Activated CD8-positive, alpha-beta T cell treated with anti-CD3 and anti-CD28 coated beads, Interleukin-2, amount 10 ng/mL, durations not matched to agents 7 days and 5 days (primary cell): Measurements from ENCODE around the gene NRG3. TPM values are rescaled to one million over a fixed set of nuclear protein-coding genes. Genes with fewer than 3 reads are reported as not detected.
"Not testable (repeated sequence)": the region's sequence is repeated elsewhere in the genome, so short reads cannot be mapped to it uniquely, and the experiment has no call there.

Source experiments
- ATAC-seq: fragments of 150-1000 bp; cut with Tn5 transposase; one replicate; pipeline ENCODE4 v1.10.0; 2021; ENCODE audit warnings: moderate library complexity
- CTCF ChIA-PET: fragments of 350-600 bp; sonication (Branson Sonifier 250); formaldehyde crosslinking; loops from one replicate; lab custom pipeline; 2021; ENCODE audit warnings: antibody characterized with exemption; lab: Charles Lee
- POLR2A ChIA-PET: fragments of 350-600 bp; sonication (Branson Sonifier 250); formaldehyde crosslinking; loops from one replicate; lab custom pipeline; 2021; ENCODE audit warnings: antibody characterized with exemption; lab: Charles Lee
- DNase-seq: peaks from one replicate; pipeline ENCODE4 v3.0.0-alpha.2; 2020
- H3K27ac Mint-ChIP-seq: one replicate; pipeline ENCODE4 v1.8.0; 2021; ENCODE audit warnings: mild to moderate bottlenecking, mixed read lengths
- H3K27me3 Mint-ChIP-seq: one replicate; pipeline ENCODE4 v1.8.0; 2021; ENCODE audit warnings: low read depth, mixed read lengths
- H3K36me3 Mint-ChIP-seq: one replicate; pipeline ENCODE4 v1.8.0; 2021; ENCODE audit warnings: low read depth, mixed read lengths
- H3K4me1 Mint-ChIP-seq: one replicate; pipeline ENCODE4 v1.8.0; 2021; ENCODE audit warnings: low read depth, mixed read lengths
- H3K4me3 Mint-ChIP-seq: one replicate; pipeline ENCODE4 v1.8.0; 2021; ENCODE audit warnings: mild to moderate bottlenecking, mixed read lengths
- H3K9me3 Mint-ChIP-seq: one replicate; pipeline ENCODE4 v1.8.0; 2022; ENCODE audit warnings: mixed read lengths; ENCODE audit not compliant: insufficient read depth
- total RNA-seq, 2 experiments: library from RNA; stranded (reverse); gene quantifications; one replicate each; pipeline ENCODE4 v1.2.3, GENCODE V29; 2021

Gene NRG3
- total RNA-seq, 2 experiments from 2014 or later, result not detected

DNA sequence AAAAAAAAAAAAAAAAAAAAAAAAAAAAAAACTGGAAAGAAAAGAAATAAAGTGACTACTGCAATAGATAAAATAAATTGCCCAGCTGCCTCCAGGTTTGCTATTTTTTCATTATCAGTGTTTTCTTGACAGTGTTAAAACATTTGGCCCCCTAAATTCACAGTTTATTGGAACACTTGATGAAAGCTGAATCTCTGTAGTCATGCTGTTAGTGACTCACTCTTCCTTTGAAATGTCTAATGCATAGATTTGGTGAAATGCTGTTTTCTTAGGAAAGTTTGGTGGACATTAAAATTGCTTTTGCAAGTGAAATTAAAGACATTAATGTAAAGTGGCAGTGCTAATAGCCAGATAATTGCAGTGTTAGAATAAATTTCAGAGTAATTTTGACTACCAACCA, 785.2 kb downstream of the NRG3 start:
- no peaks in the 10 kb centered on the region for H3K36me3 Mint-ChIP-seq
- ATAC-seq, result no peak
- CTCF ChIA-PET, result no interaction called here

DNA sequence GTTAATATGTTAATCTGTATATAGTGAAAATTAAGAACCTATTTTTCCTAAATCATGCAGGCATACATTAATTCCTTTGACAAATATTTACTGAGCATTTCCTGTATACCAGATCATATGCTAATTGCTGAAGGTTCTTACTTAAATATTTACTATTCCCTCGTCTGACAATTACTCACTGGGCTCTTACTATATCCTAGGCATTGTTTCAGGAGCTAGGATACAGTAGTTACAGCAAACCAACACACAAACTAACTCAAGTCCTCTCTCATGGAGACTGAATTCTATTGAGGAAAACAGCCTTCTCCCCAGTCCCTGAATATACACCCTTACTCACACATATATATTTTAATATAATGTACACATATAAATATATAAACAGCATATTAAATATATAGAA, 786.0 kb downstream of the NRG3 start:
- ATAC-seq, result no peak
- H3K4me3 Mint-ChIP-seq, result no peak overlapping the region
- peaks cover 5% of the 10 kb centered on the region for H3K9me3 Mint-ChIP-seq
- no peaks in the 10 kb centered on the region for H3K36me3 Mint-ChIP-seq
- H3K27ac Mint-ChIP-seq, result no peak overlapping the region
- ChIA-PET CTCF (no interaction called here), POLR2A (no interaction called here)
- no peaks in the 10 kb centered on the region for H3K4me1 Mint-ChIP-seq
- DNase-seq, result no peak
- no peaks in the 10 kb centered on the region for H3K27me3 Mint-ChIP-seq

More for the DNA sequence above, 785.2 kb downstream of the NRG3 start:
- peaks cover 5% of the 10 kb centered on the region for H3K9me3 Mint-ChIP-seq
- POLR2A ChIA-PET, result no interaction called here
- no peaks in the 10 kb centered on the region for H3K4me1 Mint-ChIP-seq
- H3K4me3 Mint-ChIP-seq, result no peak overlapping the region
- no peak overlapping the region for H3K27ac Mint-ChIP-seq
- H3K27me3 Mint-ChIP-seq, result no peaks in the 10 kb centered on the region
- DNase-seq, result no peak

DNA sequence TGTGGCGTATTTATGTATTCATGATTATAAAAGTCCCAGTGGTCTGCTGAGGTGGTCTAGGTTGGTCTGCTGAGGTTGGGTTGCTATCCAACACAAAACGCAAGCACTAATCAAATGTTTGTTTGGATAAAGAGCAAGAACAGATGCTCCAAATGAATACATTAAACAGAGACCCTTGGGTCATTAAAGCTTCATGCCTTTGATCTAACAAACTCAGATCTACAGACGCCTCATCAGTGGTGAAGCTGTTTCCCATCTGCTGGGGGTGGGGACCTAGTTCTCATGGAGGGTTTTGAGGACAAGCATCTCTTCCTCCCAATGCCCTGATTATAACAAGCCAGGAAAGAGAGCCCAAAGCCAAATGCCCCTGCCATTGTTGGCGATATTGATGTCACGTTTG, 786.7 kb downstream of the NRG3 start:
- DNase-seq, result no peak
- Mint-ChIP-seq H3K4me1 (no peaks in the 10 kb centered on the region), H3K27ac (no peak overlapping the region), H3K4me3 (no peak overlapping the region), H3K9me3 (peaks cover 5% of the 10 kb centered on the region), H3K36me3 (no peaks in the 10 kb centered on the region), H3K27me3 (no peaks in the 10 kb centered on the region)
- ChIA-PET CTCF (no interaction called here), POLR2A (no interaction called here)
- no peak for ATAC-seq

DNA sequence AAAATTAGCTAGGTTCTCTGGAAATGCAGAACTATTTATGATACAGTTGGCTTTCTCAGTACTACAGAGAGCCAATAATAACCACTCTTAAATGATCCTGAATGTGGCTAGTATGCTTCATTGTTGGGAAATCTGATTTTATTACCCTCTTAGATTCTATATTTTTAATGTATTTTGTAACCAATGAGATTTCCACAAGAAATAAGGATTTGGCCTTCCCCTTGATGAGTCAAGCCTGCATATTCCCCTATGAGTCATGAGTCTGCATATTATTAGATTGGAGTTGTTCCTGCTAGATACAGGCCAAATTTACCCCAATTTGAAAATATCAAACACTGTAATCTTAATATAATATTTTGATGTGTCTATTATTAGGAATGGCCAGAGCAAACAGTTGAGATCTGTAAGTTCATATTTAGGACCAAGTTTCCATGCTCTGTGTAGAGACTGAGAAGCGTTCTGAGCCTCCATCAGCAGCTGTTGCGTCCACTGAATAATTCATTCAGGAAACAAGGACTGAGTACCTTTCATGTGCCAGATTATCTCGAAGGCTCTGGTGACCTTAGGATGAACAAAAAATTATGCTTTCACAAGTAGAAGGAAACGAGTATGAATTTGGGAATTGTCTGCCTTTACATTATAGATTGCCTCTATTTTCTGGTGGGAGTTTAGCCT, 793.4 kb downstream of the NRG3 start:
- Mint-ChIP-seq H3K27ac (no peak overlapping the region), H3K4me3 (no peak overlapping the region), H3K36me3 (no peaks in the 10 kb centered on the region), H3K4me1 (no peaks in the 10 kb centered on the region), H3K27me3 (no peaks in the 10 kb centered on the region), H3K9me3 (peaks cover 6% of the 10 kb centered on the region)
- ChIA-PET CTCF (no interaction called here), POLR2A (no interaction called here)
- DNase-seq (no peak), ATAC-seq (no peak)

DNA sequence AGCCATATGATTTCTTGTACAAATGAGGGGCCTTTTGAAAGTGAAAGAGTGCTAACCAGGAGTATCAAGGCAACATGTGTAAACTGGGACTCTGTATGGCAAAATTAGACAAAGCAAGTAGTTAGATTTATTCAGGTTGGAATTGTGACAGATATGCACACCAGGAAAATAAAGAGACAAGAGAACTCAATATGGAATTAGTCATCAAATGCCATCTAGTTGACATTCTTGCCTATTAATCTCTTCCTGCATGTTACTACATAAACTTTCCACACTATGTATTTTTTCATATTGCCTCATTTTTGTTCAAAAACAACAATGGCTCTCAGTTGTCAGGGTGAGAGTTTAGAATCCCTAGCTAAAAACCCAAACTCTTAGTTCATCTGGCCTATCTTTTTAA, 799.0 kb downstream of the NRG3 start:
- Mint-ChIP-seq H3K4me3 (no peak overlapping the region), H3K4me1 (no peaks in the 10 kb centered on the region), H3K36me3 (no peaks in the 10 kb centered on the region), H3K27me3 (no peaks in the 10 kb centered on the region), H3K9me3 (peaks cover 14% of the 10 kb centered on the region), H3K27ac (no peak overlapping the region)
- DNase-seq, result no peak
- ChIA-PET POLR2A (no interaction called here), CTCF (no interaction called here)
- ATAC-seq, result no peak

DNA sequence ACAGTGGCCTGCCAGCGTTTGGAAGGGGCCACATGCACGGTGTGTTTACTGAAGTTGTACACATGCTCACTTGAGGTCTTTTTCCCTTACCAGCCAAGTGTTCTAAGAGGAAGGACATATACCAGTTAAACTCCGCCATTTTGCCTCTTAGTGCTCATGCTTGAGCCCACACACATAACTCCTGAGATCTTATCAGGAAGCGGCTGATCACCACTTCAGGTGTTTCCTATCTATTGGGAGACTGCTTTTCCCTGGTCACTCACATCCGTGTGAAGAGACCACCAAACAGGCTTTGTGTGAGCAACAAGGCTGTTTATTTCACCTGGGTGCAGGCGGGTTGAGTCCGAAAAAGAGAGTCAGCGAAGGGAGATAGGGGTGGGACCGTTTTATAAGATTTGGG, 802.9 kb downstream of the NRG3 start:
- CTCF ChIA-PET, H3K4me3 Mint-ChIP-seq, H3K36me3 Mint-ChIP-seq: not testable (repeated sequence)

DNA sequence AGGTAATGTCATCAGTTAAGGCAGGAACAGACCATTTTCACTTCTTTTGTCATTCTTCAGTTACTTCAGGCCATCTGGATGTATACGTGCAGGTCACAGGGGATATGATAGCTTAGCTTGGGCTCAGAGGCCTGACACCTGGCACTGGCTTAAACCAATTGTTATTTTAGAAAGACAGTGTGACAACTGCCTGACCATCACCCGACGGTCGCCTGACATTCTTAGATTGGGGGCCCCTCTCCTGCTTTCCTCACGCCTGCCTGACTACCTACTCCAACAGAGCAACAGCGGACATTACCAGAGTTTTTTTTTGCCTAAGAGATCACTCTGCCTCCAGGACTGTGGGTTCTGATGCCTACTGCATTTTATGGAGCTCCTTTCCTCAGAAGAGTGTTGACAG, 803.5 kb downstream of the NRG3 start:
- ATAC-seq, H3K27ac Mint-ChIP-seq, POLR2A ChIA-PET, CTCF ChIA-PET, DNase-seq, H3K4me3 Mint-ChIP-seq, H3K36me3 Mint-ChIP-seq, H3K4me1 Mint-ChIP-seq, H3K27me3 Mint-ChIP-seq: not testable (repeated sequence)
- peaks cover 14% of the 10 kb centered on the region for H3K9me3 Mint-ChIP-seq

More for the DNA sequence above, 802.9 kb downstream of the NRG3 start:
- H3K4me1 Mint-ChIP-seq, H3K27me3 Mint-ChIP-seq, H3K27ac Mint-ChIP-seq, POLR2A ChIA-PET, ATAC-seq, DNase-seq: not testable (repeated sequence)
- peaks cover 14% of the 10 kb centered on the region for H3K9me3 Mint-ChIP-seq

DNA sequence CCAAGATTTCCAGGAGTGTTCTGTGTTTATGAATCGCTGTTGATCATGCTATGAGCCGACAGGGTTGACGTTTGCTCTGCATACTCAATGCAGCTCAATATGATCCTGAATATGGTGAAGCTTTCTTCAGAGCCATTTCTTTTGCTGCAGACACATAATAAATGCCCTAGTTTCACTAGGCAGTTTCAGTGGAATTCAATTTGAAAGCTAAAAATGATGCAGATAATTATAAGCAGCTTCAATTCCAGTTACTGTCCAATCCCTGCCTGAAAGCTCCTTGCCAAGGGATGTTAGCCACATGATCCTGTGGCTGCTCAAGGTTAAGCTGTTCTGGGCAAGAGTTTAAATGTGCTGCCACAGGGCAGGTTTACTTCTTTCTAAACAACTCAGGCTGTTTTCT, 805.6 kb downstream of the NRG3 start:
- H3K4me3 Mint-ChIP-seq, result no peak overlapping the region
- ChIA-PET POLR2A (no interaction called here), CTCF (no interaction called here)
- H3K36me3 Mint-ChIP-seq, result no peaks in the 10 kb centered on the region
- H3K27ac Mint-ChIP-seq, result no peak overlapping the region
- DNase-seq (no peak), ATAC-seq (no peak)
- no peaks in the 10 kb centered on the region for H3K4me1 Mint-ChIP-seq
- H3K27me3 Mint-ChIP-seq, result no peaks in the 10 kb centered on the region
- H3K9me3 Mint-ChIP-seq, result peaks cover 10% of the 10 kb centered on the region

DNA sequence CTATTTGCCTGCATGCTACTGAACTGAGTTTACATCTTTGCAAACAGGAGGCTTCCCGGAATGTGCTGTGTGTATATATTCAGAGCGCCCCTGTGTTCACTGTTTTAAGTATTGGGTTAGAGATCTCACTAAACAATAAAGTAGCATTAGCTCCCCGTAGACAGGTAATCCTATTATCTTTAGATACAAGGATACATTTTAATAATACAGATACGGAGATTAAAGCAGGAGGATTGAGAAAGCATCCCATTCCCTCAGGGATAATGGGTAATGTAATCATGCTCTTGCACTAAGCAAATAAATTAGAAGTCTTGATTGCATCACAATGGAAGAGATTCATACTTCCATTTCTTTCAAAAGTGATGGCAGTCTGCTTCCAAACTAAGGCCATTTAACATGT, 809.0 kb downstream of the NRG3 start:
- Mint-ChIP-seq H3K4me3 (no peak overlapping the region), H3K36me3 (no peaks in the 10 kb centered on the region), H3K27me3 (no peaks in the 10 kb centered on the region), H3K9me3 (peaks cover 8% of the 10 kb centered on the region), H3K27ac (no peak overlapping the region), H3K4me1 (no peaks in the 10 kb centered on the region)
- no peak for DNase-seq
- ChIA-PET POLR2A (no interaction called here), CTCF (no interaction called here)
- no peak for ATAC-seq

DNA sequence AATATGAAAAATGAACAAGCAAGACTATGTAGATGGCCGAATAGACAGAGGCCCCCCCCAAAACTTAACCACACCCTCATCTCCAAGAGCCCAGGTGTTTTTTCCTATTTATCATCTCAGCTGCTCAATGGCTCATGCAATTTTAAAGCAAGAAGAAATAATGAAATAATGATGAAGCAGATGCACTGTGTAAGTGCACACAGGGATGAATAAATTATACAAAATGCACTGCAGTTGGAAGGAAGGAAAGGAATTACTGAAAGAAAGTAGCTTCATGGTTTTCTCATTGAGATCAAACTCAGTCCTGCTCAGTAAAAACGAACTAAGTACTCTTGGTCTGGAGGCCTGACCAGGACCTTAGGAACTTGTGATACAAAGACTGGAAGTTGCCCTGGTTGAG, 810.1 kb downstream of the NRG3 start:
- no peak for DNase-seq
- Mint-ChIP-seq H3K27me3 (no peaks in the 10 kb centered on the region), H3K4me3 (no peak overlapping the region), H3K27ac (no peak overlapping the region), H3K9me3 (peaks cover 8% of the 10 kb centered on the region), H3K4me1 (no peaks in the 10 kb centered on the region), H3K36me3 (no peaks in the 10 kb centered on the region)
- ChIA-PET CTCF (no interaction called here), POLR2A (no interaction called here)
- no peak for ATAC-seq

DNA sequence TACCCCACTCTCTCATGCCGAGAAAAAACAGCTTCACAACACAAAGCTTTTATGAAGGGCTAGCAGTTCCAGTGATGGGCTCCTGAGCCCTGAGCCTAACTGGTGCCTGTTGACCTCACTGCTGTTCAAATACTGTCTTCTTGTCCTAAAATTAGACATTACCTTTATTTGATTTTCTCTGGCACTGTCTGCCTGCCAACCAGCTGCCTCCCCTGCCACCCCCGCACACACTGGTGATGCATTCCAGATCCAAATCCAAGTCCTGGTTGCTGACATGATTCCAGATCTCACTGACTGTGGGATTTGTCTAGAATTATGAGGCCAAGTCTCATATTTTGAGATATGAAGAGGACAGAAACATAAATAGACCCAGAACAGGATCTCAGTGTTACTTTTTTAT, 816.2 kb downstream of the NRG3 start:
- no peaks in the 10 kb centered on the region for H3K27me3 Mint-ChIP-seq
- H3K4me1 Mint-ChIP-seq, result no peaks in the 10 kb centered on the region
- no peak overlapping the region for H3K27ac Mint-ChIP-seq
- no peaks in the 10 kb centered on the region for H3K36me3 Mint-ChIP-seq
- POLR2A ChIA-PET, result no interaction called here
- peaks cover 15% of the 10 kb centered on the region for H3K9me3 Mint-ChIP-seq
- ATAC-seq (no peak), DNase-seq (no peak)
- no peak overlapping the region for H3K4me3 Mint-ChIP-seq
- CTCF ChIA-PET, result no interaction called here

DNA sequence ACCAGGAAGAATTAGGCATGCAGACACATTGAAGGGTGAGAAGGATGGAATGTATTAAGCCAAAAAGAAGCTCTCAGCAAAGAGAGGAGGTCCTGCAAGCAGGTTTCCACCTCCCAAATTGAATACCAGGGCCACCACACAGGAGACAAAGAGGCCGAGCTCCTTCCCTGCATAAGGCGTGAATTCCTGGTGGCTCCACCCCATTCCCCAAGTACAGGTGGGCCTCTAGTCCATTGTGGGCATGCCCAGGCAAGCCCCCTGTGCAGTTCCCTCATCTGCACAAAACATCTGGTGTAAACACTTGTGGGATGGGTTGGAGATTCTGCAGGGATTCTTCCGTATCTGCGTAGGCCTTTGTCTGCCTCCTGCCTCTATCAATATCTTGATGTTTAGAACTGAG, 817.5 kb downstream of the NRG3 start:
- Mint-ChIP-seq H3K36me3 (no peaks in the 10 kb centered on the region), H3K4me3 (no peak overlapping the region), H3K9me3 (peaks cover 12% of the 10 kb centered on the region), H3K27ac (no peak overlapping the region), H3K4me1 (no peaks in the 10 kb centered on the region), H3K27me3 (no peaks in the 10 kb centered on the region)
- CTCF ChIA-PET, result no interaction called here
- DNase-seq (no peak), ATAC-seq (no peak)
- POLR2A ChIA-PET, result no interaction called here

DNA sequence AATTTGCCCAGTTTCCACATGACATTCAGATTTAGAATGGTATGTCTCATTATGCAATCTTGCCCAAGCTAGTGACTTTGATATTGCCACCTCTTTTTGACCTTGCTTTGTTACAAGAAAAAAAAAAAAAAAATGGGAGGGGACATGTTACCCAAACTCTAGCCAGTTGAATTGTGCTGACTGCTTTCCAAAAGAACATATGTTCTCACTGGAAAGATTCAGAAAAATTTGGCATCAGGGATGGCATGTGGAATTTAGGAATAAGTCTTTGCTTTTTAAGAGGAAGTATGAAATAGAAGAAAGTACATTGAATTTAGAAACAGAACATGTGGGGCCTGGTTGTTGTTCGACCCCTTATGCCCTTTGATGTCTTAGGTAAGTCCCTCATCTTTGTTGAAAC, 846.8 kb downstream of the NRG3 start:
- DNase-seq (no peak), ATAC-seq (no peak)
- H3K4me3 Mint-ChIP-seq, result no peak overlapping the region
- H3K36me3 Mint-ChIP-seq, result no peaks in the 10 kb centered on the region
- ChIA-PET CTCF (no interaction called here), POLR2A (no interaction called here)
- no peaks in the 10 kb centered on the region for H3K4me1 Mint-ChIP-seq
- peaks cover 18% of the 10 kb centered on the region for H3K9me3 Mint-ChIP-seq
- no peaks in the 10 kb centered on the region for H3K27me3 Mint-ChIP-seq
- H3K27ac Mint-ChIP-seq, result no peak overlapping the region
